ENCODE measurements around the gene NUDT17. TPM values are rescaled to one million over a fixed set of nuclear protein-coding genes. Genes with fewer than 3 reads are reported as not detected.

Gene NUDT17
- total RNA-seq, 1 experiment from 2014 or later: 1.8 TPM

DNA sequence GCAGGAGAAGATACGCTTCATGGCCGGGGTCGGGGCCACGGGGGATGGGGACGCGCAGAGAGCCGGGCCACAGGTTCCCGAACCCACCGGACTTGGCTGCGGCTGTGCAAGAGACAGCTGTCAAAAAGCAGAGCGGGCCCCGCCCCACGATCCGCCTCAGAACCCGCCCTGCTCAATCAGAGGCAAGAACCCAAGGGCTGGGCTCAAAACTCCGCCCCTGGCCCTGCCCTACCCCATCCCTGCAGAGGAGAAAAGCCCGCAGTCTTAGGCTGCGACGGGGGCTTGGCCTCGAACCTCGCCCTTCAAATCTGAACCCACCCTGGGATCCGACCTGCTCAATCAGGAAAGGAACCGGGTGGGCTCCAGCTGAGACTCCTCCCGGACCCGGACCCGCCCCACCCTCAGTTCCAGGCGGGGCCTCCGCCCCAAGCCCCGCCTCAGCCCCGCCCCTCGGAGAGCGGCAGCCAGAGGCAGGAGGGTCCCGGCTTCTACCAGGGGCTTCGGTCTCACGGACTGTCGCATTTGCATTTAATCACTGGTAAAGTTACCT is 40.4 kb downstream of the NUDT17 start, which contains the start of gene ANKRD35 (continued):
- TF ChIP-seq, protein P1, sequence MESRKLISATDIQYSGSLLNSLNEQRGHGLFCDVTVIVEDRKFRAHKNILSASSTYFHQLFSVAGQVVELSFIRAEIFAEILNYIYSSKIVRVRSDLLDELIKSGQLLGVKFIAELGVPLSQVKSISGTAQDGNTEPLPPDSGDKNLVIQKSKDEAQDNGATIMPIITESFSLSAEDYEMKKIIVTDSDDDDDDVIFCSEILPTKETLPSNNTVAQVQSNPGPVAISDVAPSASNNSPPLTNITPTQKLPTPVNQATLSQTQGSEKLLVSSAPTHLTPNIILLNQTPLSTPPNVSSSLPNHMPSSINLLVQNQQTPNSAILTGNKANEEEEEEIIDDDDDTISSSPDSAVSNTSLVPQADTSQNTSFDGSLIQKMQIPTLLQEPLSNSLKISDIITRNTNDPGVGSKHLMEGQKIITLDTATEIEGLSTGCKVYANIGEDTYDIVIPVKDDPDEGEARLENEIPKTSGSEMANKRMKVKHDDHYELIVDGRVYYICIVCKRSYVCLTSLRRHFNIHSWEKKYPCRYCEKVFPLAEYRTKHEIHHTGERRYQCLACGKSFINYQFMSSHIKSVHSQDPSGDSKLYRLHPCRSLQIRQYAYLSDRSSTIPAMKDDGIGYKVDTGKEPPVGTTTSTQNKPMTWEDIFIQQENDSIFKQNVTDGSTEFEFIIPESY (IDR thresholded peaks at IDR 0.05; ENCODE audit: extremely low read depth, insufficient replicate concordance, low read length): no peak
- no peak for TF ChIP-seq TCF7L2 (IDR thresholded peaks at IDR 0.05; ENCODE audit: borderline replicate concordance, extremely low read depth, insufficient read depth, insufficient read length)
- no peak for TF ChIP-seq CBX3 (IDR thresholded peaks at IDR 0.05; ENCODE audit: low read depth)
- no peak for TF ChIP-seq FOSL1 (IDR thresholded peaks at IDR 0.05; ENCODE audit: low read depth)

DNA sequence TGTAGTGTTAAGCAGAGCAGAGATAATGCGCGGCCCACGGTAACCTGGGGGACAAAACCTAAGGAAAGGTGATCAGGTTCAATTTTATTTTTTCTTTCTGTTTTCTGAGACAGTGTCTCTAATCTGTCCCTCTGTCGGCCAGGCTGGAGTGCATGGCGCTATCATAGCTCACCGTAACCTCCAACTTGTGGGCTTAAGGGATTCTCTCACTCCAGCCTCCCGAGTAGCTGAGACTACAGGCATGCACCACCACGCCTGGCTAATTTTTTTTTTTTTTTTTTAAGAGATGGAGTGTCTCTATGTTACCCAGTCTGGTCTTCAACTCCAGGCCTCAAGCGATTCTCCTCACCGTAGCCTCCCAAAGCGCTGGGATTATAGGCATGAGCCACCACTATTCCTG is 41.0 kb downstream of the NUDT17 start:
- H3K9me3 ChIP-seq (ENCODE audit: control insufficient read depth in 1 of 2, insufficient read depth in 1 of 2, low read depth in 1 of 2, low read length in 2 of 2): no peaks in the 10 kb centered on the region
- TF ChIP-seq CEBPB (IDR thresholded peaks at IDR 0.05; ENCODE audit: low read depth): no peak
- no peak for TF ChIP-seq POLR2AphosphoS5 (IDR thresholded peaks at IDR 0.05; ENCODE audit: low read depth, low read length)
- no peak for TF ChIP-seq ELF1 (IDR thresholded peaks at IDR 0.05; ENCODE audit: borderline replicate concordance, low read depth)
- TF ChIP-seq SIN3A (IDR thresholded peaks at IDR 0.05; ENCODE audit: low read depth): no peak
- no peak for TF ChIP-seq ZNF274 (IDR thresholded peaks at IDR 0.05; ENCODE audit: low read depth, low read length)
- no peak for TF ChIP-seq JUND (IDR thresholded peaks at IDR 0.05)
- H3K4me3 ChIP-seq (replicated peaks in 1 of 2; ENCODE audit: low read depth in 1 of 2, low read length in 2 of 2): peak overlapping the region in 1 of 2 experiments; percentile 46; a peak in 1 of 4 replicates
- H3K27ac ChIP-seq (ENCODE audit: low read depth, low read length): no peak overlapping the region
- H3K4me1 ChIP-seq (ENCODE audit: control insufficient read depth in 1 of 2, insufficient read depth in 2 of 2, low read length in 2 of 2): peaks cover 12 to 28% of the 10 kb centered on the region in 2 experiments
- H3K4me2 ChIP-seq (ENCODE audit: low read length): peak overlapping the region; percentile 72
- CTCF ChIA-PET: no interaction called here
- no peaks in the 10 kb centered on the region for H4K20me1 ChIP-seq (ENCODE audit: insufficient read depth)
- H3K36me3 ChIP-seq (ENCODE audit: control insufficient read depth in 1 of 2, insufficient read depth in 2 of 2, low read length in 2 of 2): no peaks in the 10 kb centered on the region
- no peak overlapping the region for H3K9ac ChIP-seq (ENCODE audit: low read length)
- ATAC-seq: peak; percentile 8; the same call in 1 of the 2 replicates
- intact Hi-C loops (cut with micrococcal nuclease): no loop called here
- peak overlapping the region; percentile 84 for H2AFZ ChIP-seq (ENCODE audit: low read depth, low read length, poor library complexity, severe bottlenecking)
- DNase-seq (ENCODE audit: low read depth, low spot score): no peak
- no peaks in the 10 kb centered on the region for H3K9me2 ChIP-seq (ENCODE audit: insufficient read depth)
- H3K79me2 ChIP-seq (ENCODE audit: insufficient read depth, low read length): no peaks in the 10 kb centered on the region
- H3K27me3 ChIP-seq (ENCODE audit: insufficient read depth, low read length): peaks cover 7% of the 10 kb centered on the region; the same call in 1 of the 2 replicates
- POLR2A ChIA-PET: interaction anchor here (1.4 kb wide), 1 partner anchor 41 kb away, joined by 3 read pairs; the partner anchor contains the start of gene RBM8A
- RAD21 ChIA-PET (ENCODE audit: low non-redundant PET in 1 of 2, low total read pairs in 2 of 2, uncharacterized antibody in 2 of 2, unreplicated experiment in 2 of 2): no interaction called here
- BruUV-seq (replicated peaks): no TSS peak

Data from HCT116 (cell line).